ENCODE measurements around the gene B3GALT4. TPM values are rescaled to one million over a fixed set of nuclear protein-coding genes. Genes with fewer than 3 reads are reported as not detected.

The B3GALT4 gene
- total RNA-seq, 4 donors from 2014 or later = 6.7 to 15.9 (median 7.9) TPM

DNA sequence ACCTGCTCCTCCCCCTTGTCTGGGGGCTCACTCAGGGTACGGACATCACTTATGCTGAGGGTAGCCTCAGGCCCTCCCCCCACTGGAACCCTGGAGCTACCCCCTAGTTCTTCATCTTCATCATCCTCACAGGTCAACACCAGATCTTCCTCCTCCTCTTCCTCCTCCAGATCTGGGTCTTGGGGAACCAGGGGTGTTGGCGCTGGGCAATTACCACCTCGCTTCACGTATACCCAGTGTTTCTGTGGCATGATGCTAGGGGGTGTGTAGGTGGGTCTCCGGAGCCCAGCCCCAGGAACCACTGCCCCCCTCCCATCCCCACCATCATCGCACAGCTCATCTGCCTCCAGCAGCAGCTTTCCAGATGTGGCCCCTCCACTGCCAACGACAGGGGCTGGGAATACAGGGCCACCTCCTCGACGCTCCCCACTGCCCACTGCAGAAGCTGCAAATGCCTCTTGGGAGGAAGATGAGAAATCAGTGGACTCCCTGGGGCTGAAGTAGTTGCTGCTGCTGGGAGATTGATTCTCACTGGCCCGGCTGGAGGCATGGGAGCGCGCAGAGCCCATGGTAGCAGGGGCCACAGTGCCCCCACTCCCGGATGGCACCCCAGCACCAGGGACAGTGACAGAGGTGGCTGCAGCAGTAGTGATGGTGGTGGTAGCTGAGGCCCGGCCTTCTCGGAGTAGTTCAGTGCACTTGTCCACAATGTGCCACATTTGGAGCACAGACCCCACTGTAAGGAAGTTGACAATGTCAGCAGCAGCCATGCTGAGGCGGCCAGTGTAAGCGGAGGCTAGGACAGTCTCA, 39.1 kb downstream of the B3GALT4 start:
- no peak for ATAC-seq (ENCODE audit: low FRiP score)
- TF ChIP-seq, protein P1, sequence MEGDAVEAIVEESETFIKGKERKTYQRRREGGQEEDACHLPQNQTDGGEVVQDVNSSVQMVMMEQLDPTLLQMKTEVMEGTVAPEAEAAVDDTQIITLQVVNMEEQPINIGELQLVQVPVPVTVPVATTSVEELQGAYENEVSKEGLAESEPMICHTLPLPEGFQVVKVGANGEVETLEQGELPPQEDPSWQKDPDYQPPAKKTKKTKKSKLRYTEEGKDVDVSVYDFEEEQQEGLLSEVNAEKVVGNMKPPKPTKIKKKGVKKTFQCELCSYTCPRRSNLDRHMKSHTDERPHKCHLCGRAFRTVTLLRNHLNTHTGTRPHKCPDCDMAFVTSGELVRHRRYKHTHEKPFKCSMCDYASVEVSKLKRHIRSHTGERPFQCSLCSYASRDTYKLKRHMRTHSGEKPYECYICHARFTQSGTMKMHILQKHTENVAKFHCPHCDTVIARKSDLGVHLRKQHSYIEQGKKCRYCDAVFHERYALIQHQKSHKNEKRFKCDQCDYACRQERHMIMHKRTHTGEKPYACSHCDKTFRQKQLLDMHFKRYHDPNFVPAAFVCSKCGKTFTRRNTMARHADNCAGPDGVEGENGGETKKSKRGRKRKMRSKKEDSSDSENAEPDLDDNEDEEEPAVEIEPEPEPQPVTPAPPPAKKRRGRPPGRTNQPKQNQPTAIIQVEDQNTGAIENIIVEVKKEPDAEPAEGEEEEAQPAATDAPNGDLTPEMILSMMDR (IDR thresholded peaks at IDR 0.05) = no peak

DNA sequence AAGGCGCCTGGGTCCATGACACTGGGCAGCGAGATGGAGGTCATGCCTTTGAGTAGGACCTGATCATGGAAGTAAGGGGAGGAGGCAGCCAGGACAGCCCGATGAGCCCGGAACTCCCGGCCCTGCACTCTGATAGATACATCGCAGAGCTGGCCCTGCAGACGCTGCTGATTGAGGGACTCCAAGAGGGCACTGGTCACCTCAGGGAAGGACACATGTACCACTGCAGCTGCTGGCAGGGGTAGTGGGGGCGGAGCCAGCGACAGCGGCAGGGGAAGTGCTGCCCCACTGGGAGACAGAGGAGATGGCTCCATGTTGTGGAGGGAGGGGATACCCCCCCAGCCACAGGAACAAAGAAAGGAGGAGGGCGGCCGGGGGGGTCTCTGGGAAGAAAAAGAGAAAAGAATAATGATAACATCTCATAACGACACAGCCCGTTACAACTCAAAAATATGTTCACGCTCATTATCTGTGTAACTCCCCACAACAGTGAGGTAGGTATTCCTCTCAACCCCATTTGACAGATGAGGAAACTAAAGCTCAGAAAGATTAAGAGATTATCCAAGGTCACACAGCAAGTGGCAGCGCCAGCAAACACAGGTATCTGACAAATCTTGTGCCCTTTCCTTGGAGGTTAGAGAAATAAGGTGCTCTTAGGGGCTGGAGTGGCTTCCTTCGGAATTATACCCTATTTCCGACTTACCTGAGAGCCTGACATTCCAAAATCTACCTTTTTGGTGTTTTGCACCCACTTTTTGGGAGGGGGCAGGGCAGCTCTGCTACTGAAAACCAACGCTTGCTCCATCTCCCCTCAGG, 39.9 kb downstream of the B3GALT4 start:
- DNase-seq (ENCODE audit: low spot score) = no peak
- no peak for ATAC-seq (ENCODE audit: low FRiP score)
- TF ChIP-seq, protein P1 (IDR thresholded peaks at IDR 0.05) = no peak

More for the DNA sequence above, 39.1 kb downstream of the B3GALT4 start:
- DNase-seq (ENCODE audit: low spot score) = no peak

DNA sequence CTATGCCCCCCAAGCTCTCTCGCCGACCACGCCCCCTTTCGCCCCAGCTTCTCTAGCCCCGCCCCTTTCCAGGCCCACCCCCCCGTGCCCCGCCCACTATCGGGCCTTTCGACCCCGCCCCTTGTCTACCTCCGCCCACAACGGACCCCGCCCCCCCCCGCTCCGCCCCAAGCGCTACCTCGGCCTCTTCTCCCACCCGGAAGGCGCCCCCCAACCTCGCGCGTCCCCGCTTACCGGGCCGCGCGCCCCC, 40.4 kb downstream of the B3GALT4 start:
- TF ChIP-seq, protein P1 (IDR thresholded peaks at IDR 0.05) = no peak
- DNase-seq (ENCODE audit: low spot score) (no peak), ATAC-seq (ENCODE audit: low FRiP score) (no peak)

DNA sequence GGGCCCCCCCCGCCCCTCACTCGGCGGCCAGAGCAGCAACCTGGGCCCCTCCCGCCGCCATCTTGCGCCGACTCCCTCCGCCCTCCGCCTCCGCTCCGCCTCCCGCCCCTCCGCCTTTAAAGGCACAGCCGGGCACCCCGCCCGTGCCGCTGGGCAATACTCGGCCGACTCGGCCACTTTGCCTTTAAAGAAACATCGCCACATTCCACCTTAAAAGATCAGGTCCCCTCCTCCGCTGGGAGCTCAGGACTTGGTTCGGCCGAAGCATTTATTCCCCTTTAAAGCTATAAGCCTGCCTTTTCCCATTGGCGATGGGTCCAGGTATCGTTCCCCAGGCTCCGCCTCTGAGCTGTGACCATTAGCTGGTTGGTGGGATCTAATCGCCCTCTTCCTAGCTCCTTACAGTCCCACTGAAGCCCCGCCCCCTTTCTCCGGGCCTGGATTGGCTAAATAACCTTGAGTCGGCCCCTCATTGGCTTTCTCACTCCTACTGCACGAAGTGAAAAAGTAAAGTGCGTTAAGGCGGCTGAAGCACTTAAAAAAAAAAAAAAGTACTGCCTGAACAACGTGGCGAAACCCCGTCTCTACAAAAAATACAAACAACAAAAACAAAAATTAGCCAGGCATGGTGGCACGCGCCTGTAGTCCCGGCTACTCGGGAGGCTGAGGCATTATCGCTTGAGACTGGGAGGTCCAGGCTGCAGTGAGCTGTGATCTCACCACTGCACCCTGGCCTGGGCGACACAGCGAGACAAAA, 40.9 kb downstream of the B3GALT4 start, which contains the start of gene ZBTB22:
Gene ZBTB22, minus strand, starts transcription at position 76 of the 757 bp plus-strand sequence. CDS start 828 bp downstream, outside the sequence.
- TF ChIP-seq, protein P1 (IDR thresholded peaks at IDR 0.05) = peak in 1 of 3 donors; percentile 5
- ATAC-seq (ENCODE audit: low FRiP score) = peak; percentile 67
- DNase-seq (ENCODE audit: low spot score) = peak; percentile 99

DNA sequence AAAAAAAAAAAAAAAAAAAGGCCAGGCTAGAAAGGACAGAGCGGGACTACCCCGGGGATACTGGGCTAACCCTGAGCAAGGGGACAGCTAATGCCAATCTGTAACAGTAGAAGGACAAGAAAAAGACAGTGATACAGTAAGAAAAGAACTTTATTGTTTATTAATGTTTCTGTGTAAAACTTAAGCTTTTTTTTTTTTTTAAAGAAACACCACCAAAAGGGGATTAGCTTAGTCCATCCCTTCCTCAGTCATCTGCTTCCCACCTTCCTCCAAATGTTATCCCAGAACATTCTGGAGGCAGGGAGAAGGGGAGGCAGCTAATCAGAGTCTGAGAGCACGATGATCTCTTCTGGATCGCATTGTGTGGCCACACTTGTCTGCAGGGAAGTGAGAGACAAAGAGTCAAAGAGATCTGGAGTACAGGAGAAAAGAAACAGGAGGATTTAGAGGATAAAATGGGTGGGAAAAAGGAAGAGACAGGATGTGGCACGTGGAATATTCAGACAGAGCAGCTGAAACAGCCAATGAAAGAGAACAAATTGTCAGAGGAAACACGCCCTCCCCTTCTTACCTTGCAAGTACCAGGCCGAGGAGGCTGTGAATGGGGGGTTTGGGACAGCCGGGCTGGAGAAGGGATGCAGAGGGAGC, 41.6 kb downstream of the B3GALT4 start:
- TF ChIP-seq, protein P1 (IDR thresholded peaks at IDR 0.05) = no peak
- no peak for ATAC-seq (ENCODE audit: low FRiP score)
- DNase-seq (ENCODE audit: low spot score) = no peak

DNA sequence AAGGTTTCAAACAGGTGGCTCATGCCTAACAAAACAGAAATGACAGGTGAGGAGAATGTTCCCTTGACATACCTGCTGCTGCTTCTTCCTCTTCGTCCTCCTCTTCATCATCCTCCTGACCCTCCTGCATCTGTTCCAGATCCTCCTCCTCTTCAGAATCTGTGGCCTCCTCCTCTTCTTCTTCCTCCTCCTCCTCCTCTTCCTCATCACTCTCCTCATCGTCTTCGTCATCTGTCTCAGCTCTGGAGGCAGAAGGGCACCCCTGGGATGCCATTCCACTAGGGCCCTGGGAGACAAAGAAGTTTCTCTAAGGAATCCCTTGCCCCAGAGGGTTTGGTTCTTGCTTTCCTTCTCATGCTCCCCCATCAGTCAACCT, 43.0 kb downstream of the B3GALT4 start:
- DNase-seq (ENCODE audit: low spot score) (no peak), ATAC-seq (ENCODE audit: low FRiP score) (no peak)
- TF ChIP-seq, protein P1 (IDR thresholded peaks at IDR 0.05) = no peak
